ENCODE measurements around the gene KLF16. TPM values are rescaled to one million over a fixed set of nuclear protein-coding genes. Genes with fewer than 3 reads are reported as not detected.

The KLF16 gene
- total and polyA plus RNA-seq, 10 of the 15 experiments (the other 5 are each of a cell fraction or from before 2014, with no cell fraction given): 0.03 to 41.2 (median 2.6) TPM

- ChIA-PET POLR2A (no interaction called here), CTCF (interaction anchor here (0.6 to 1.4 kb wide), 6 partner anchors 11 to 268 kb away, joined by 3 to 8 read pairs (median 3); no protein-coding TSS in a partner anchor), SMC1A (ENCODE audit: uncharacterized antibody, unreplicated experiment) (no interaction called here), RAD21 (ENCODE audit: unreplicated experiment) (no interaction called here)
- Histone ChIP-seq H4K20me1 (ENCODE audit: control insufficient read depth, insufficient read depth) (no peaks in the 10 kb centered on the region), H3K9me3 (replicated peaks; ENCODE audit: control insufficient read depth, insufficient read depth, low read length) (no peaks in the 10 kb centered on the region), H3K4me2 (ENCODE audit: control insufficient read depth, insufficient read depth) (no peak overlapping the region), H3K4me1 (ENCODE audit: control insufficient read depth, insufficient read depth, low read length) (peaks cover 3% of the 10 kb centered on the region; the same call in 1 of the 2 replicates), H3K27me3 (replicated peaks in 1 of 2; ENCODE audit: control insufficient read depth in 2 of 2, insufficient read depth in 2 of 2, low read length in 1 of 2) (no peaks in the 10 kb centered on the region), H3K36me3 (ENCODE audit: control insufficient read depth in 2 of 2, insufficient read depth in 2 of 2, low read length in 1 of 2) (peaks cover 0 to 24% of the 10 kb centered on the region in 2 experiments; a peak in 2 of 4 replicates), H2AFZ (ENCODE audit: control insufficient read depth, low read depth, low read length) (no peak overlapping the region), H3K27ac (ENCODE audit: control insufficient read depth, insufficient read depth) (no peak overlapping the region), H3K79me2 (ENCODE audit: control insufficient read depth, insufficient read depth, low read length) (no peaks in the 10 kb centered on the region), H3K9ac (ENCODE audit: control insufficient read depth, insufficient read depth, low read length) (no peak overlapping the region), H3K4me3 (no peak overlapping the region)
- no peak for DNase-seq (ENCODE audit: low read depth, low spot score)
- TF ChIP-seq RAD51 (IDR thresholded peaks at IDR 0.05): no peak
- TF ChIP-seq E4F1 (IDR thresholded peaks at IDR 0.05; ENCODE audit: borderline replicate concordance, partially characterized antibody): no peak
- no peak for TF ChIP-seq POU2F2 (IDR thresholded peaks at IDR 0.05; ENCODE audit: borderline replicate concordance, low read depth, low read length)
- no peak for TF ChIP-seq PAX8 (IDR thresholded peaks at IDR 0.05)
- TF ChIP-seq NFYA (IDR thresholded peaks at IDR 0.05; ENCODE audit: borderline replicate concordance, low read depth, low read length): no peak
- no peak for TF ChIP-seq CBX5 (IDR thresholded peaks at IDR 0.05; ENCODE audit: low read depth)
- no peak for TF ChIP-seq ATF3 (IDR thresholded peaks at IDR 0.05; ENCODE audit: borderline replicate concordance, extremely low read depth, low read depth, low read length)
- no peak for TF ChIP-seq NR2F1 (conservative IDR thresholded peaks at IDR 0.05)
- TF ChIP-seq ATF7 (IDR thresholded peaks at IDR 0.05; ENCODE audit: low read depth): no peak
- no peak for TF ChIP-seq ZNF274 (IDR thresholded peaks at IDR 0.05; ENCODE audit: insufficient read depth, insufficient read length)
- TF ChIP-seq RAD21 (IDR thresholded peaks at IDR 0.05; ENCODE audit: insufficient read depth, low read depth, low read length): no peak
- TF ChIP-seq HCFC1 (IDR thresholded peaks at IDR 0.05; ENCODE audit: low read length): no peak
- no peak for FAIRE-seq
- ATAC-seq: no peak
- intact Hi-C loops (cut with micrococcal nuclease; ENCODE audit: unreplicated experiment) (no loop called here), in situ Hi-C loops (cut with MboI) (no loop called here)
- no TSS peak for BruUV-seq (replicated peaks)
- WGBS (ENCODE audit: insufficient coverage, insufficient replicate concordance, low lambda C conversion rate, missing lambda C conversion rate): 80% methylated on average over 9 of the region's 10 CpGs
Observed at GRCh38 chr19:1814391-1814790, 49.0 kb downstream of the KLF16 start.
